AG09319 (cell line): ENCODE data around the gene RARRES2.
"Not testable (repeated sequence)": the region's sequence is repeated elsewhere in the genome, so short reads cannot be mapped to it uniquely, and the experiment has no call there.

Experiments
- DNase-seq: peaks from one replicate; pipeline ENCODE4 v3.0.0-alpha.2; 2010; ENCODE audit warnings: low read depth; ENCODE audit errors: extremely low read depth

Gene RARRES2

GRCh38 chr7:150304499-150305258 is 36.8 kb downstream of the RARRES2 start:
- DNase-seq = not testable (repeated sequence)

- DNase-seq = not testable (repeated sequence)
These were observed 38.5 kb downstream of the RARRES2 start for GRCh38 chr7:150302908-150303310.

GRCh38 chr7:150297978-150298377 is 43.5 kb downstream of the RARRES2 start:
- DNase-seq = not testable (repeated sequence)

DNA sequence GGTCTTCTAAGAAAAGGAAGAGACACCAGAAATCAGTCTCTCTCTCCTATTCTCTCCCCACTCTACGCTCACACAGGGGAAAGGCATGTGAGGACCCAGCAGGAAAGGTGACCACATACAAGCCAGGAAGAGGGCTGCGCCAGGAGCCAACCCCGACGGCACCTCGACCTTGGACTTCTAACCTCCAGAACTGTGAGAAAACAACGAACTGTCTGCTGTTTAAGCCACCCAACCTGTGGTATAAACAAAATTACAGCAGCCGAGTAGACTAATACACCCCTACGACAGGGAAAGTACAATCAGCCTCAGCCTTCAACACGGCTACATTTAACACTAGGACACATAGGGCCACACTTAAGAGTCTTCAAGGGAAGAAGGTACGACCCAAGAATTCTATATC is 44.6 kb downstream of the RARRES2 start:
- DNase-seq = not testable (repeated sequence)

- DNase-seq = not testable (repeated sequence)
These were observed 45.8 kb downstream of the RARRES2 start for GRCh38 chr7:150295614-150296013.

- not testable (repeated sequence) for DNase-seq
These were observed 46.4 kb downstream of the RARRES2 start for GRCh38 chr7:150295027-150295426.

DNA sequence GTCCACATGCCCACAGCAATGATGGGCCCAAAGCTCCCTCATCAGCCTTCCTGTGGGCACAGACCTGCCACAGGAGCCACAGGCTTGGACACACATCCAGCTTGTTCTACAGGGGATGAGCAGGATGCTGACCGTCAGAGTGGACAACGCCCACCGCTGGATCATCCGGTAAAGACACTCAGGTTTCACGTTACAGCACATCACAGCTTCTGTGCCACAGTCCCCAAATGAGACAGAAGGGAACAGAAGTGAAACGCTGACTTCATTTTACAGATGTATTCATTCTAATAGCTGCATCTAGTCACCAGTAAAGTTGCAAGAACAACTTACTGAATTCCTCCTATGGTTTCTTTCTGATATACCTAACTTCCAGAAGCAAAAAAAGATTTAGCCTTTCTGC is 51.1 kb downstream of the RARRES2 start:
- not testable (repeated sequence) for DNase-seq

DNA sequence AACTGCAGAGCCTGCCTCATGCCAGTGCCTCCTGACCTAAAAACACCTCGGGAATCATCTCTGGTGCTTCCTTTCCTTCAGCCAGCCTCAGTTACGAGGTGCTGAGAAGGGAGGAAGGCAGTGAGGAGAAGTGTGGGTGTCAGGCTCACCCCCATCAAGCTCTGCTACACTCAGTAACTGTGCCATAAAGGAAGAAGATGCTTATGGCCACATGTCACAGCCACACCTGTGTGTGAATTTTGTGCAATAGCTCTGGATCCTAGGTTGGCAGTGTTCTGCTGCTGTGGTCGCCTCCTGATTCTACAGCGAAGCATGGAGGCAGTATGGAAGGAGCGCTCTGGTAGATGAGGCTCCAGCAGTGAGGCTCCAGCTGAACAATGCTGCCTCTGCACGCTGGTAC is 52.6 kb downstream of the RARRES2 start:
- DNase-seq = not testable (repeated sequence)
